K562 (cell line): ENCODE data around the gene ZNF513.

ENCODE experiments used
- BRCA1 ChIP-seq, 2 experiments: fragments of 450-650 bp in 1 of 2; sonication (generic) in 1 of 2; formaldehyde crosslinking in 1 of 2; IDR thresholded peaks; 2 replicates each; pipeline versions ENCODE4 v1.5.0 to v1.6.1; 2017 to 2020; ENCODE audit warnings: mild to moderate bottlenecking in 1 of 2, missing genetic modification reagents in 1 of 2
- CAMTA2 ChIP-seq: fragments of 250-450 bp; sonication (Bioruptor Pico); conservative IDR thresholded peaks from 2 replicates; pipeline ENCODE4 v1.5.1; 2022
- FIP1L1 ChIP-seq: fragments of 200-400 bp; formaldehyde crosslinking; IDR thresholded peaks from 2 replicates; pipeline ENCODE4 v1.6.1; 2018; ENCODE audit warnings: mild to moderate bottlenecking, low read depth, low read length; ENCODE audit not compliant: poor library complexity, severe bottlenecking
- HCFC1 ChIP-seq: IDR thresholded peaks from 2 replicates; pipeline ENCODE4 v1.6.1; 2012; ENCODE audit warnings: low read depth, low read length, improper control_type of control experiment
- KAT2B ChIP-seq: IDR thresholded peaks from one replicate; pipeline ENCODE4 v1.6.1; 2012; ENCODE audit warnings: low read depth, mild to moderate bottlenecking, control low read depth, inconsistent platforms, low read length, moderate library complexity
- MAX ChIP-seq: sonication (generic); formaldehyde crosslinking; IDR thresholded peaks from 2 replicates; pipeline ENCODE4 v1.9.0; 2022; ENCODE audit warnings: mild to moderate bottlenecking, missing genetic modification reagents
- NR2C2 ChIP-seq, 2 experiments: fragments of 200-800 bp in 1 of 2; sonication (Bioruptor generic) in 1 of 2; sonication (generic) in 1 of 2; formaldehyde crosslinking in 1 of 2; IDR thresholded peaks; 2 replicates each; pipeline versions ENCODE4 v1.6.1 to v1.8.0; 2016 to 2022; ENCODE audit warnings: mild to moderate bottlenecking in 1 of 2, missing compliant biosample characterization in 1 of 2, missing genetic modification characterization in 1 of 2, missing genetic modification reagents in 1 of 2
- RFX5 ChIP-seq: IDR thresholded peaks from 2 replicates; pipeline ENCODE4 v1.6.1; 2011; ENCODE audit warnings: low read depth, mild to moderate bottlenecking, improper control_type of control experiment, low read length
- SMC3 ChIP-seq: conservative IDR thresholded peaks from 2 replicates; pipeline ENCODE4 v1.6.1; 2011; ENCODE audit warnings: low read depth, low read length, improper control_type of control experiment; ENCODE audit not compliant: insufficient read depth
- TAL1 ChIP-seq: fragments of 450-650 bp; IDR thresholded peaks from 2 replicates; pipeline ENCODE4 v1.6.1; 2016; ENCODE audit warnings: mild to moderate bottlenecking
- ZBTB8A ChIP-seq: fragments of 450-650 bp; IDR thresholded peaks from 2 replicates; pipeline ENCODE4 v1.6.1; 2018; ENCODE audit warnings: mild to moderate bottlenecking, moderate library complexity; ENCODE audit not compliant: partially characterized antibody
- ZNF280A ChIP-seq: fragments of 450-650 bp; IDR thresholded peaks from 2 replicates; pipeline ENCODE4 v1.6.1; 2018; ENCODE audit warnings: mild to moderate bottlenecking, low read depth; ENCODE audit not compliant: partially characterized antibody
- TF ChIP-seq, protein P1 (sequence below), 3 experiments: IDR thresholded peaks in 2 of 3; conservative IDR thresholded peaks in 1 of 3; 2 replicates each; pipeline ENCODE4 v1.5.1; 2011 to 2012; ENCODE audit warnings: low read length in 3 of 3, mild to moderate bottlenecking in 3 of 3, control low read depth in 2 of 3, improper control_type of control experiment in 1 of 3, inconsistent platforms in 1 of 3, low read depth in 1 of 3, mixed read lengths in 1 of 3, moderate library complexity in 1 of 3; ENCODE audit not compliant: insufficient read depth in 2 of 3

DNA sequence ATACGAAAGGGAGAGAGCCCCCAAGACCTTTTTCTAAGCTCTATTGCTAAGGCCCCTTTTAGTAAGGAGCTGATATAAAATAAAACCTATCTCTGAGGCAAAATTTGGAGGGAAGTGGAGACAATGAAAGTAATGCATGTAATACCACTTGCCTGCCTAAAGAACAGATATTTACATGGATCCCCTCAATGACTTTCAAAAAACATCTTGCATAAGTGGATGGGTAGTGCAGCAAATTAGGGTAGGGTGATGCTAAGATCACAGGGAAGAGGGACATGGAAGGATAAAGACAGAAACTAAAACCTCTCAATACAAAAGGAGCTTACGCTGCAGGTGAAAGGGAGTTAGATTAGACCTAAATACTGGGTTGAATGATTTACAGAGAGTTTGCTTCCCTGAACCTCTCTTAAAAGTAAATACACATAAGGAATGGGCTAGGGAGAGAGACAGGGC, 1.1 kb downstream of the ZNF513 start:
- TF ChIP-seq MAX (CRISPR knock-in tag) (no peak), BRCA1 (IDR thresholded peaks at IDR 0.05) (no peak), BRCA1 (CRISPR knock-in tag; IDR thresholded peaks at IDR 0.05) (no peak), CAMTA2 (no peak), SMC3 (no peak), ZNF280A (no peak), FIP1L1 (no peak), HCFC1 (no peak), ZBTB8A (no peak), RFX5 (no peak), NR2C2 (CRISPR knock-in tag; IDR thresholded peaks at IDR 0.05) (no peak), NR2C2 (tag; IDR thresholded peaks at IDR 0.05) (no peak), TAL1 (no peak), KAT2B (no peak)
- TF ChIP-seq, protein P1, sequence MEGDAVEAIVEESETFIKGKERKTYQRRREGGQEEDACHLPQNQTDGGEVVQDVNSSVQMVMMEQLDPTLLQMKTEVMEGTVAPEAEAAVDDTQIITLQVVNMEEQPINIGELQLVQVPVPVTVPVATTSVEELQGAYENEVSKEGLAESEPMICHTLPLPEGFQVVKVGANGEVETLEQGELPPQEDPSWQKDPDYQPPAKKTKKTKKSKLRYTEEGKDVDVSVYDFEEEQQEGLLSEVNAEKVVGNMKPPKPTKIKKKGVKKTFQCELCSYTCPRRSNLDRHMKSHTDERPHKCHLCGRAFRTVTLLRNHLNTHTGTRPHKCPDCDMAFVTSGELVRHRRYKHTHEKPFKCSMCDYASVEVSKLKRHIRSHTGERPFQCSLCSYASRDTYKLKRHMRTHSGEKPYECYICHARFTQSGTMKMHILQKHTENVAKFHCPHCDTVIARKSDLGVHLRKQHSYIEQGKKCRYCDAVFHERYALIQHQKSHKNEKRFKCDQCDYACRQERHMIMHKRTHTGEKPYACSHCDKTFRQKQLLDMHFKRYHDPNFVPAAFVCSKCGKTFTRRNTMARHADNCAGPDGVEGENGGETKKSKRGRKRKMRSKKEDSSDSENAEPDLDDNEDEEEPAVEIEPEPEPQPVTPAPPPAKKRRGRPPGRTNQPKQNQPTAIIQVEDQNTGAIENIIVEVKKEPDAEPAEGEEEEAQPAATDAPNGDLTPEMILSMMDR (IDR thresholded peaks at IDR 0.05 in 2 of 3, conservative IDR thresholded peaks at IDR 0.05 in 1 of 3; ENCODE audit: insufficient read depth in 2 of 3, low read depth in 1 of 3, low read length in 3 of 3): no peak
